ENCODE results near the gene COPS3. TPM values are rescaled to one million over a fixed set of nuclear protein-coding genes. Genes with fewer than 3 reads are reported as not detected.

The COPS3 gene
- total RNA-seq, 1 experiment from 2014 or later, result 73.6 TPM

DNA sequence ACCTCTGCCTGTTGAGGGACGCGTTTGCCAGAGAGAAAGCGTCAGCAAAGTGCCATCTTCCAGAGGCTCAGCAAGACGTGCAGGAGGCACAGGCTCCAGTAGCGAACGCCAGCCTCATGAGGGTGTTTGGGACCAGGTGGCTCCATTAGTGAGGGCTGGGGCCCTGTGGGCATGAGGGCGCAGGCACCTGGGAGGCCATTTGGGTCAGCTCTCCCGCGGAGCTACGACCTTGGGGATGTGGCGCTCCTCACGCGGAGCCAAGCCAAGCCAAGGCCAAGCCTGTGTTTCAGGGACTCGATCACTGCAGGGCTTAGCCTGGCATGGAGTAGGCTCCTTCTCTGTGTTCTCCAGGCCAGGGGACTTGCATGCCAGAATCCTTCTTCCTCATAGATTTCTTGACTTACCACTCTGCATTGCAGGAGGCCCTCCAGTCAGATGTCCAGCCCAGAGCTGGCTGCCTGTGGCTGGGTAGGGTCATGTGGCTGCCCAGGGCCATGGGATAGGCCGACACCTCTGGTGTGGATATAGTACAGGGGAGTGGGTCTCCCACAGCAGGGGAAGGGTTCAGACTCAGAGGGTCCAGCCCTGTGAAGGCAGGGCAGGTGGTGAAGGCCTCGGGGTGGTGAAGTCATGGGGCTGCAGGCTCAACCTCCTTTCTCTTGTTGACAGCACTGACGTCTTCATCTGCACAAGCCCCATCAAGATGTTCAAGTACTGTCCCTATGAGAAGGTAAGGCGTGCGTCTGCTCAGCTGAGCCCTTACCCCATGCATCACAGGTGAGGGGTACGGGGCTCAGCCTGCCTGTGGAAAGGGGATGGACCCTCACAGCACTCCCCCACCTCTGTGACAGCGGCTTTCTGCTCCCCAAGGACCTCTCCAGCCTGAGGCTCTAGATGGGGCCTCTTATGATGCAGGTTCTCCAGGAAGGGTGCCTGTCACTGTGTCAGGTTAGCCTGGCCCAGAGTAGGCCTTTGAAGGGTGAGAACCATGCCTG, 41.8 kb upstream of the COPS3 start:
- ChIA-PET CTCF (no interaction called here), POLR2A (no interaction called here)
- no peak overlapping the region for H3K4me3 ChIP-seq (ENCODE audit: low read depth in 2 of 2, low read length in 2 of 2)
- H3K4me1 ChIP-seq (ENCODE audit: control insufficient read depth, insufficient read depth, low read length), result no peaks in the 10 kb centered on the region
- intact Hi-C loops (cut with micrococcal nuclease; ENCODE audit: unreplicated experiment), result no loop called here
- no peaks in the 10 kb centered on the region for H3K36me3 ChIP-seq (ENCODE audit: control insufficient read depth, insufficient read depth, low read length)
- BruUV-seq (replicated peaks), result no TSS peak
- DNase-seq (ENCODE audit: low read depth, low spot score) (no peak), ATAC-seq (peak; percentile 30; the same call in 1 of the 2 replicates)
- H3K9me3 ChIP-seq (ENCODE audit: control insufficient read depth, insufficient read depth, low read depth, low read length), result no peaks in the 10 kb centered on the region
- H3K27me3 ChIP-seq (ENCODE audit: control insufficient read depth, insufficient read depth, low read length), result no peaks in the 10 kb centered on the region
- no peak overlapping the region for H3K27ac ChIP-seq (ENCODE audit: low read length)
- in situ Hi-C loops (cut with HindIII; ENCODE audit: low pct_unique_long_range_greater_than_20kb, low sequenced_read_pairs), result no loop called here
- TF ChIP-seq POLR2AphosphoS5 (IDR thresholded peaks at IDR 0.05; ENCODE audit: low read depth, low read length) (no peak), REST (IDR thresholded peaks at IDR 0.05; ENCODE audit: insufficient read depth in 1 of 2, low read depth in 2 of 2, low read length in 1 of 2) (no peak), TCF7L2 (IDR thresholded peaks at IDR 0.05; ENCODE audit: low read depth, low read length) (no peak), CTCF (IDR thresholded peaks at IDR 0.05) (no peak), SIN3A (IDR thresholded peaks at IDR 0.05; ENCODE audit: borderline replicate concordance, insufficient read depth, low read depth, low read length) (no peak)

GRCh38 chr17:17321356-17322025, 40.4 kb upstream of the COPS3 start:
- ATAC-seq (no peak), DNase-seq (ENCODE audit: low read depth, low spot score) (no peak)
- ChIA-PET POLR2A (no interaction called here), CTCF (no interaction called here)
- in situ Hi-C loops (cut with HindIII; ENCODE audit: low pct_unique_long_range_greater_than_20kb, low sequenced_read_pairs), result no loop called here
- Histone ChIP-seq H3K36me3 (ENCODE audit: control insufficient read depth, insufficient read depth, low read length) (no peaks in the 10 kb centered on the region), H3K4me3 (ENCODE audit: low read depth in 2 of 2, low read length in 2 of 2) (no peak overlapping the region), H3K27ac (ENCODE audit: low read length) (no peak overlapping the region), H3K9me3 (ENCODE audit: control insufficient read depth, insufficient read depth, low read depth, low read length) (no peaks in the 10 kb centered on the region), H3K27me3 (ENCODE audit: control insufficient read depth, insufficient read depth, low read length) (no peaks in the 10 kb centered on the region), H3K4me1 (ENCODE audit: control insufficient read depth, insufficient read depth, low read length) (no peaks in the 10 kb centered on the region)
- TF ChIP-seq CTCF (IDR thresholded peaks at IDR 0.05) (no peak), SIN3A (IDR thresholded peaks at IDR 0.05; ENCODE audit: borderline replicate concordance, insufficient read depth, low read depth, low read length) (no peak), TCF7L2 (IDR thresholded peaks at IDR 0.05; ENCODE audit: low read depth, low read length) (no peak), REST (IDR thresholded peaks at IDR 0.05; ENCODE audit: insufficient read depth in 1 of 2, low read depth in 2 of 2, low read length in 1 of 2) (no peak), POLR2AphosphoS5 (IDR thresholded peaks at IDR 0.05; ENCODE audit: low read depth, low read length) (no peak)
- intact Hi-C loops (cut with micrococcal nuclease; ENCODE audit: unreplicated experiment), result no loop called here
- BruUV-seq (replicated peaks), result no TSS peak

Measured in Panc1 (cell line).